Natural killer cell (primary cell): ENCODE results near the gene PWWP2B. TPM values are rescaled to one million over a fixed set of nuclear protein-coding genes. Genes with fewer than 3 reads are reported as not detected.
A peak's percentile ranks its signal among the peaks of the same experiment; 100 is the strongest.

Experiments
- ATAC-seq, 3 donors: fragments of 150-1000 bp in 2 of 3; fragments of 200-7000 bp in 1 of 3; cut with Tn5 transposase; 1 replicate in 1 of 3; 2 replicates in 2 of 3; pipeline ENCODE4 v1.10.0; 2021; ENCODE audit warnings: mild to moderate bottlenecking in 2 of 3, moderate library complexity in 2 of 3
- DNase-seq, 2 donors: peaks; one replicate each; pipeline versions ENCODE4 v3.0.0 to v3.0.0-alpha.2; 2013 to 2021; ENCODE audit warnings: mixed read lengths in 1 of 2
- H3K27ac ChIP-seq: one replicate; pipeline ENCODE4 v1.5.1; 2013; ENCODE audit warnings: mild to moderate bottlenecking, low read length
- H3K27me3 ChIP-seq: one replicate; pipeline ENCODE4 v1.6.1; 2013; ENCODE audit warnings: low read length; ENCODE audit not compliant: control insufficient read depth, insufficient read depth
- H3K36me3 ChIP-seq: one replicate; pipeline ENCODE4 v1.6.1; 2013; ENCODE audit warnings: low read length; ENCODE audit not compliant: control insufficient read depth, insufficient read depth
- H3K4me1 ChIP-seq: one replicate; pipeline ENCODE4 v1.6.1; 2013; ENCODE audit warnings: low read length; ENCODE audit not compliant: control insufficient read depth, insufficient read depth
- H3K4me3 ChIP-seq: one replicate; pipeline ENCODE4 v1.5.1; 2013; ENCODE audit warnings: low read length
- H3K9me3 ChIP-seq: one replicate; pipeline ENCODE4 v1.6.1; 2013; ENCODE audit warnings: low read length; ENCODE audit not compliant: control insufficient read depth, insufficient read depth
- H3K27ac Mint-ChIP-seq, 2 donors: one replicate each; pipeline ENCODE4 v1.8.0; 2022; ENCODE audit warnings: mild to moderate bottlenecking in 2 of 2, mixed read lengths in 2 of 2, moderate library complexity in 1 of 2
- H3K27me3 Mint-ChIP-seq, 2 donors: one replicate each; pipeline ENCODE4 v1.8.0; 2022; ENCODE audit warnings: low read depth in 2 of 2, mixed read lengths in 2 of 2
- H3K36me3 Mint-ChIP-seq: one replicate; pipeline ENCODE4 v1.8.0; 2022; ENCODE audit warnings: mixed read lengths
- H3K4me1 Mint-ChIP-seq, 2 donors: one replicate each; pipeline ENCODE4 v1.8.0; 2022; ENCODE audit warnings: mixed read lengths in 2 of 2
- H3K4me3 Mint-ChIP-seq: one replicate; pipeline ENCODE4 v1.8.0; 2022; ENCODE audit warnings: mild to moderate bottlenecking, moderate library complexity, mixed read lengths
- H3K9me3 Mint-ChIP-seq, 2 donors: one replicate each; pipeline ENCODE4 v1.8.0; 2022; ENCODE audit warnings: mixed read lengths in 2 of 2
- WGBS: methylation state at CpG from one replicate; pipeline ENCODE4 v1.1.7; 2013; ENCODE audit warnings: missing lambda C conversion rate; ENCODE audit not compliant: insufficient coverage; 5-methylcytosine and 5-hydroxymethylcytosine counted together
- intact Hi-C: fragments of 100-400 bp; cut with micrococcal nuclease; formaldehyde crosslinking; loops from one replicate; pipeline ENCODE4 v1.14.2; 2022
- total RNA-seq, 4 donors: library from RNA; stranded (reverse); fragments of 120-200 nt in 1 of 4; gene quantifications; one replicate each; pipeline versions ENCODE4 v1.2.3 to v1.2.4, GENCODE V29; 2013 to 2022
- TF ChIP-seq, protein P1 (sequence below): fragments of 200-600 bp; IDR thresholded peaks from one replicate; pipeline ENCODE4 v1.8.0; 2022; ENCODE audit warnings: antibody characterized with exemption

Gene PWWP2B
- total RNA-seq, 3 donors from 2014 or later (not counting 1 experiment from before 2014, with no cell fraction given) = 23.7 to 29.5 (median 24.4) TPM

DNA sequence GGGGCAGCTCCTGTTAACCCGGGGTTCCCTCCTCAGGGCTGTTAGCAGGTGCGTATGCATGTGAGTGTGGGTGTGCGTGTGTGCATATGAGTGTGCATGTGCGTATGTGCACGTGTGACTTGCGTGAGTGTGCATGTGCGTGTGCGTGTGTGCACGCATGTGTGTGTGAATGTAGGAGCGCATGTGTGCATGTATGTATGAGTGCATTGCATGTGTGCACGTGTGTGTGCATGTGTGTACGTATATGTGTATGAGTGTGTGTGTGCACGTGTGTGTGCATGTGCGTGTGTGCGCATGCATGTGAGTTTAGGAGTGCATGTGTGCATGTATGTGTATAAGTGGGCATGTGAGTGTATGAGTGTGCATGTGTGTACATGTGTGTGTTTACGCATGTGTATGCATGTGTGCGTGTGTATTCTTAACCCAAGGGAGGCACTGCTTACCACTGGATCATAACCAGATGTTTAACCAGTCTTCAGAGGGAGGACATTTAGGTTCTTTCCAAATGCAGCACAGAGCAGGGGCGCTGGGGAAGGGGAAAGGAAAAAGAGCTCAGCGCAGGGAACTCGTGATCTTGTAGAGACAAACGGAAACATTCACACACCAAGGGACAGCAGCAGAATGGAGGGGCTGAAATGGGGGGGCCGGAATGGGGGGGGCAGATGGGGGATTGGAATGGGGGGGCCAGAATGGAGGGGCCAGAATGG lies 45.0 kb downstream of the PWWP2B start:
- TF ChIP-seq, protein P1, sequence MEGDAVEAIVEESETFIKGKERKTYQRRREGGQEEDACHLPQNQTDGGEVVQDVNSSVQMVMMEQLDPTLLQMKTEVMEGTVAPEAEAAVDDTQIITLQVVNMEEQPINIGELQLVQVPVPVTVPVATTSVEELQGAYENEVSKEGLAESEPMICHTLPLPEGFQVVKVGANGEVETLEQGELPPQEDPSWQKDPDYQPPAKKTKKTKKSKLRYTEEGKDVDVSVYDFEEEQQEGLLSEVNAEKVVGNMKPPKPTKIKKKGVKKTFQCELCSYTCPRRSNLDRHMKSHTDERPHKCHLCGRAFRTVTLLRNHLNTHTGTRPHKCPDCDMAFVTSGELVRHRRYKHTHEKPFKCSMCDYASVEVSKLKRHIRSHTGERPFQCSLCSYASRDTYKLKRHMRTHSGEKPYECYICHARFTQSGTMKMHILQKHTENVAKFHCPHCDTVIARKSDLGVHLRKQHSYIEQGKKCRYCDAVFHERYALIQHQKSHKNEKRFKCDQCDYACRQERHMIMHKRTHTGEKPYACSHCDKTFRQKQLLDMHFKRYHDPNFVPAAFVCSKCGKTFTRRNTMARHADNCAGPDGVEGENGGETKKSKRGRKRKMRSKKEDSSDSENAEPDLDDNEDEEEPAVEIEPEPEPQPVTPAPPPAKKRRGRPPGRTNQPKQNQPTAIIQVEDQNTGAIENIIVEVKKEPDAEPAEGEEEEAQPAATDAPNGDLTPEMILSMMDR = no peak
- Histone ChIP-seq H3K4me3 (no peak overlapping the region), H3K27ac (no peak overlapping the region), H3K4me1 (peaks cover 40% of the 10 kb centered on the region), H3K27me3 (no peaks in the 10 kb centered on the region), H3K9me3 (no peaks in the 10 kb centered on the region), H3K36me3 (no peaks in the 10 kb centered on the region)
- no peaks in the 10 kb centered on the region for H3K36me3 Mint-ChIP-seq
- H3K4me1 Mint-ChIP-seq = peaks cover 7 to 34% of the 10 kb centered on the region in 2 donors
- H3K27ac Mint-ChIP-seq = peak overlapping the region; percentile 53 to 86
- H3K27me3 Mint-ChIP-seq = no peaks in the 10 kb centered on the region
- no peaks in the 10 kb centered on the region for H3K9me3 Mint-ChIP-seq
- intact Hi-C loops = no loop called here
- 94% methylated on average over 18 of the region's 22 CpGs for WGBS
- ATAC-seq = no peak
- no peak for DNase-seq
- peak overlapping the region; percentile 65 for H3K4me3 Mint-ChIP-seq

DNA sequence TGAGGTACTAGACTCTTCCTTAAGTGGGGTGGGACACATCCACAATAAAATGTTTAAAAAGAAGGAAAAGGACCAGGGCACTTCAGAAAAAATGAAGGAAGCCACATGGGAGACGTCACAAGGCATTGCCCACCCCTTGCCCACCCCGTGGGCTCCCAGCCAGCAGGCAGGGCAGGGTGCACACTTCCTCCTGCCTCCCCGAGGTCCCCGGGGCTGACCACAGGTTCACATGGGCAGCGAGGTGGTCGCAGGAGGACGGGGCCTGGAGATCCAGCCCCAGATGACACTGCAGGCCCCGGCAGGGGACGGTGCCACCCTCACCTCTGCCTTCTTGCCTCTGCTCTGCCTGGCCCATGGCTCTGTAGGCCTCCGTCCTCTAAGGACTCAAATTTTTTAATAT lies 45.6 kb downstream of the PWWP2B start:
- intact Hi-C loops = no loop called here
- Histone ChIP-seq H3K4me1 (peaks cover 46% of the 10 kb centered on the region), H3K36me3 (no peaks in the 10 kb centered on the region), H3K27ac (no peak overlapping the region), H3K4me3 (no peak overlapping the region), H3K27me3 (no peaks in the 10 kb centered on the region), H3K9me3 (no peaks in the 10 kb centered on the region)
- ATAC-seq (no peak), DNase-seq (no peak)
- Mint-ChIP-seq H3K27me3 (no peaks in the 10 kb centered on the region), H3K9me3 (no peaks in the 10 kb centered on the region), H3K27ac (peak overlapping the region in 1 of 2 donors; percentile 86), H3K36me3 (no peaks in the 10 kb centered on the region), H3K4me3 (no peak overlapping the region), H3K4me1 (peaks cover 11 to 40% of the 10 kb centered on the region in 2 donors)
- 34% methylated on average over 10 of the region's 10 CpGs for WGBS
- TF ChIP-seq, protein P1 = no peak

DNA sequence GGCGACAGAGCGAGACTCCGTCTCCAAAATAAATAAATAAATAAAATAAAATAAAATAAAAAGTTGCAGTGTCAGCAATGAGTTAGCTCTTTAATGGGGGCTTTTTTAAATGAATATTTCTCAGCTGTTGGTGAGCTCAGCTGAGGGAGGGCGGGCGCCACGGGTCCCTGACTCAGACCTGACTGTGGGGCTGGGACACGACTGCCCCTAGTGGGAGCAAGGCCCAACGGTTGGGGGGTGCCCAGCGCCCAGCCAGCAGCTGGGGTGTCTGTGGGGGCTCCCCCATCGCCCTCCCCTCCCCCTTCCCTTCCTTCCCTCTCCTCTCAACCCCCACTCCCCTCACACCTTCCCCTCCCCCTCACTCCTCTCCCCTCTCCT lies 46.6 kb downstream of the PWWP2B start:
- Histone ChIP-seq H3K27me3 (no peaks in the 10 kb centered on the region), H3K27ac (no peak overlapping the region), H3K4me1 (peaks cover 54% of the 10 kb centered on the region), H3K36me3 (no peaks in the 10 kb centered on the region), H3K9me3 (no peaks in the 10 kb centered on the region), H3K4me3 (no peak overlapping the region)
- Mint-ChIP-seq H3K27me3 (no peaks in the 10 kb centered on the region), H3K9me3 (no peaks in the 10 kb centered on the region), H3K36me3 (no peaks in the 10 kb centered on the region), H3K27ac (peak overlapping the region in 1 of 2 donors; percentile 94), H3K4me3 (no peak overlapping the region), H3K4me1 (peaks cover 17 to 48% of the 10 kb centered on the region in 2 donors)
- ATAC-seq (peak; percentile 48 to 62 (median 56)), DNase-seq (peak; percentile 78 to 86)
- 7% methylated on average over 7 of the region's 10 CpGs for WGBS
- TF ChIP-seq, protein P1 = peak; percentile 74
- intact Hi-C loops = no loop called here
